EH (cell line): ENCODE data around the gene SMIM34.
"Not testable (repeated sequence)": the region's sequence is repeated elsewhere in the genome, so short reads cannot be mapped to it uniquely, and the experiment has no call there.

Source experiments
- DNase-seq: peaks from one replicate; pipeline ENCODE4 v3.0.0-alpha.2; 2015; ENCODE audit warnings: low read depth

Gene SMIM34

GRCh38 chr21:34423805-34424204 is at the start of gene SMIM34:
TSS of gene SMIM34 (minus strand) at chr21:34423951. CDS start at chr21:34423839, 112 bp downstream.
- not testable (repeated sequence) for DNase-seq

DNA sequence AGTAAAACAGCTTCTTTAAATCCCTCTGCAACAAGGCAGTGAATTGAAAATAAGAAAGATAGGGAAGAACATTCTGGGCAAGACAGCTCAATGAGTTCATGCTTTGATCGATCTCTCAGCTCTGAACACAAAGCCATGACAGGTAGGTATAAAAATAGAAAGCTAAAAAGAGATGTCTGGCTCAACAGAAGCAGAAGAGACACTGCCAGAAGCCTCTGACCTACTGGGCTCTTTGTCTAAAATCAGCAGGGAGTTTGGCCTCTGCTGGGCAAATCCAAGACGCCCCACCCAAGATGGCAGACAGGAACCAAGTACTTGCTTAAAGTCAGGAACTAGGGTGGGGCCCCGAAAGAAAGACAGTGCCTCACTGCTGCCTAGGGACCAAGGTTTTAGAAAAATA is 43.6 kb upstream of the SMIM34 start:
- DNase-seq: not testable (repeated sequence)

GRCh38 chr21:34459426-34459825 is 35.7 kb upstream of the SMIM34 start:
- not testable (repeated sequence) for DNase-seq

- not testable (repeated sequence) for DNase-seq
Observed at GRCh38 chr21:34458266-34458665, 34.5 kb upstream of the SMIM34 start.

DNA sequence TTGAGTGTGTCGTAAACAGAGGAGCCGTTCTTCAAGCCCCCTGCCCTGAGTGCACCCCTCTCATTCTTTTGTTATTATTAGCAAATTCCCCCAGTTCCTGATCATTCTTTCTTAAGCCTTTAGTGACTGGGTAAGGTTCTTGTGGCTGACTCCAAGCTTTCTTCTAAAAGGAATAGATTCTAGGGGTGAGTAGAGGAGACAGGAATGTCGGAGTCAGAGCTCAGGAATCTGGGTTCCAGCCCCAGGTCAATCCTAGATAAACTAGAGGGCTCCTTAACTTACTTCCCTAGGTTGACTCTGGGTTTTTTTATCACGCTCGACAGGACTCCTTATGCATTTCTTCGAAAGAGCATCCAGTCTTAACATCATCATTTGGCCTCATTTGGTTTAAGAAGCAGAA is 32.4 kb upstream of the SMIM34 start:
- not testable (repeated sequence) for DNase-seq

DNA sequence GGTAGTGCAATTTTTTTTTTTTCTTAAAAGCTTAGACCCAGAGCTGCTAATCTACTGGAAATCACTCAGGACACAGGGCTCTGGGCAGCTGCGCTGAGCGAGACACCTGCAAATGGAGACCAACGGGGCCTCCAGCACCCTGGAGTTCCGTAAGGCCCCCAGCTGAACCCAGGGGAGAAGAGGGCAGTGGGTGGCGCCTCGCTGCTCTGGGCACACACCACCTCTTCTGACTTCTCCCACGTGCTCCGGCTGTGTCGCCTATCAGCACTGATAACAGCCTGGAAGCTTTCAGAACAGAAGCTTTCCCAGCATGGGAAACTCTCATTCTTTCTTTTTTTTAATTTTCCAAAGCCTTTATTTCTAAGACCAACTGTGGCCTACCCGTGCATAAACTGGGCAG is 31.9 kb upstream of the SMIM34 start:
- not testable (repeated sequence) for DNase-seq

GRCh38 chr21:34447018-34447417 is 23.3 kb upstream of the SMIM34 start:
- not testable (repeated sequence) for DNase-seq

DNA sequence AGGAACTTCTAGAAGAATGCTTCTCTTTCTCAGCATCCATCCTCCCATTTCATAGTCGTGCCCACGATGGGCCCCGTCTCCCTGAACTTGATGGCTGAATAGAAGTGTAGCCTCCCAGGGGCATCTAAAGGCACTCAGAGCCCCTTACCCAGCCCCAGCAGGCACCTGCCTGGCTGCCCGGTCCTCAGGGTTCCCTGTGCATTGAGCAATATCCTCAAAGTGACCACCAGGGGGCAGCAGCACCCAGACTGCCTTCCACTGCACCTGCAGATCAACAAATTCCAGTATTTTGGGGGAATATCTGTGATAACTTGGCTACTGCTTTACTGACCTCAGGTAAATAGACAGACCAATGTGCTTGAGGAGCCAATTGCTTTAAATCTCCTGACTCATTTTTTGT is 19.7 kb upstream of the SMIM34 start:
- DNase-seq: not testable (repeated sequence)

DNA sequence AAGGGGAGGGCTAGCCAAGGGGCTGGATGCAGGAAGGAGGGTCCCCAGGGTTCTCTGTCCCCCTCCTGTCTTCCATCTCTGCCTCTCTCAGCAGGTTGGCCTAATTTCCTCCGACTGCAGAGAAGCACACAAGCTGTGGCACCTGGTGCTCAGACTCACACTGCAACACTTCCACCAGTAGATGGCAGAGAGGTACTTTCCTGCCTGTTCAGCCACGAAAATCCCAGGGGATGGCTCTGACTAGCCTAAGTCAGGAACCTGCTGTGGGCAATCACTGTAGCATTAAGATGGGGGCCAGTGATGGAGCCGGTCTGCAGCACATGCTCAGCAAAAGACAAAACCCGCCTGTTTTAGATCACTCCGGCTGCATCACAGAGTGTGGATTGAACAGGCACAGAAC is 6.0 kb upstream of the SMIM34 start:
- not testable (repeated sequence) for DNase-seq

DNA sequence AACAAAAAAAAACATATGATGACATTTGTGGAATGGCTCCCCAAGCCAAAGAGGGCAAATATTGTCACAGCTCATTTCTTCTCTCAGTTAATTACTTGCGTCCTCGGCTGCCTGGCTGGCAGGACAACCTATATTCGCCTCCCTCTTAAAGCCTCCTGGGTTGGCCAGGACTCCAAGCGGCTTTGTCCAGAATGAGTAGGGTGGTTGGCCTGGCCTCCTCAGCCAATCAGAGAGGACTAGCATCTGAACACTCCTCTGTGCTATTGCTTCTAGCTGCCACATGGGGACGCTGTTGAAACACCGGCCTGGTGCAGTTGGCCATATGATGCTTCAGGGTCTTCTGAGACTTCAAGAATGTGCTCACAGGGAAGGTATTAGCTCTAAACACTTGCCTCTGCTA is 4.7 kb upstream of the SMIM34 start:
- DNase-seq: not testable (repeated sequence)

DNA sequence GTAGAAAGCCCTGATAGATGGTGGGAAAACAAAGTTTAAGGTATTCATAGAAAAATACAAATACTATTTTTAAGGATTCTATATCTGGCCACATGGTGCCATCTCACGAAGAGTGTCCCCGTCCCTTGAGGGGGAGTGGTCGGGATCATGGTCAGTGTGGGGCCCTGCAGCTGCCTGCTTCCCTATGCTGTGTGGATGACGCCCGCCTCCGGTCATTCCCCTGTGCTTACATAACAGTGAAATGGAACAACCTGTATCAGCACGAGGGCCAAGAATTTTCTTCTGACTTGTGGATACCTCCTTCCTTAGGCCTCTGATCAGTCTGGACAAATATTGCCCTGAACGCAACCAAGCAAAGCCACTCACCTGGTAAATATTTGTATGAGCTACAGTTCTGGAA is 3.6 kb upstream of the SMIM34 start:
- DNase-seq: not testable (repeated sequence)

- DNase-seq: not testable (repeated sequence)
Observed at GRCh38 chr21:34417448-34418077, 6.2 kb downstream of the SMIM34 start.

DNA sequence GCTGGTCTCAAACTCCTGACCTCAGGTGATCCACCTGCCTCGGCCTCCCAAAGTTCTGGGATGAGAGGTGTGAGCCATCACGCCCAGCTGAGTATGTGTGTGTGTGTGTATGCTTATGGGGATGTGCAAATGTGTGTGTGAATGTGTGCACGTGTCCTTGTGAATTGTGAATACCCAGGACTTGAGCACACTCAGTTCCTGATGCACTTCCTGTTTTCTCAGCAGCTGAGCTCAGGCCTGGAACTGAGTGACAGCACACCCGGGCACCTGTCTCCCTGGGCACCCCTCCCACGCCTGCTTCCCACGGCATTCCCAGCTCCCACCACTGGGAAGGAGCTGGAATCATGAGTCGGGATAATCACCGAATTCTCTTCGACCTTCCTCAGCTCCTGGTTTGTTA is 16.5 kb downstream of the SMIM34 start:
- DNase-seq: not testable (repeated sequence)

- not testable (repeated sequence) for DNase-seq
Observed at GRCh38 chr21:34406676-34407075, 17.1 kb downstream of the SMIM34 start.

DNA sequence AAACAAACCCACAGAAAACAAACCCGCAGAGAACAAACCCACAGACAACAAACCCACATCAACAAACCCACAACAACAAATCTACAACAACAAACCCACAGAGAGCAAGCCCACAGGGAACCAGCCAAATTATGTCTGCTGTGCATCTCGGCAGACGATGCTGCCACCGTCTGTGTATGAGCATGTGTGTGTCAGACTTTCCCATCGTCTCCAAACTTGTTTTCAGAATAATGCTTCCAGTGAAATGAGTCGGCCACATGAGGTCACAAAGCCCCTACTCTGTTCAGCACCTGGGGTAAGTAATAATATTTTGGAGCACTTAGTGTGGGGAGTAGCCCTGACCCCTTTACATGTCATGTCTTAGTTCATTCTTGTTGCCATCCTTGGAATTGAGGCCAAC is 17.6 kb downstream of the SMIM34 start:
- DNase-seq: not testable (repeated sequence)

DNA sequence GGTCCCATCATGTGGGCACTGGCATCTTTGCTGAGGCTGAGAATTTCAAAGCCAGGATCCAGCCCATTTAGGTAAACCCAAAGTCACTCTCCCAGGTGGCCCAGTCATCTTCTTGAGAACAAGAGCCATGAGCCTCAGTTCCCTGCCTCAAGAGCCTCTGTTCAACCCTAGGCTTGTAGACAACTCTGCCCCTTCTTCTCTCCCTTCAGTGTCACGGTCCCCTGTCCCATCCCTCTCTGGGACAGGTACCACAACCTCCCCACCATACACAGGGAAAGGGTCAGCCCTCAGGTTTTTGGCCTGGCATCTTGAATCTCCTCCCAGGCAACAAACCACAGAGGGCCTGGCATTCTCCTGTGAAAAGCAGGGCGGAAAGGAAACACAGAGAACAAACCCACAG is 18.1 kb downstream of the SMIM34 start:
- DNase-seq: not testable (repeated sequence)

DNA sequence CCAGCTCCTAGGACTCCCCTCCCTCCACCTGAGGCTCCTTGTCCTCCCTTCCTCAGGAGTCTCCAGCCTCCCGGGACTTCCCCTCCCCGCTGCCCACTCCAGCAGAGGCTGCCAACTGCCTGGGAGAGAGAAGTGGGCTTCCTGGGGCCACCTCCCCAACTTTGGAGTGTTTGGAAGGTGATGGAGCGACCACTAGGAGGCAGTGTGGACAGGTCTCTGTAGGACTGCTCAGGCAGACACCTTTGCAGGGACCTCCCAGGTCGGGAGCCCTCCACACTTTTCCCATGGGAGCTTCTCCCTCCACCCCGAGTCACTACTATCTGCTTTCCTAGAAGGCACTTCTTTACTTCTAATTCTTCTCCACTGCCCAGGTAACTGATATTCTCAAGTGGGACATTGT is 19.0 kb downstream of the SMIM34 start:
- DNase-seq: not testable (repeated sequence)

DNA sequence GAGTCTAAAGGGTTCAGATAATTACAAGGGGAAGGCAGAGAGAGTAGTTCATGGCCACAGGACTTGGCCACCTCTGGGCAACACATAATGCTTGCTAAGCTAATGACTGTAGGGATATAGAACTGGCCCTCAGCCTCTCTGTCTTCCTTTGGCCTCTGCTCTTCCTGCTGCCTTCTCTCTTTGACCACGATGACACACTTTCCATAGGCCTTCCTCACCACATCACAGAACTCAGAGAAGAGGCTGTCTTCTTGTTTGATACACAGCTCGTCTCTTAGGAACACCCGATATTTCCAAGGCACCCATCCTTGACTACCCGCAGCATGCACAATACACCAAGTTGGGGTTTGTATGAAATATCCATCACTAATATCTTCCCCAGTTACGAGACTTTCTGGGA is 23.2 kb downstream of the SMIM34 start:
- not testable (repeated sequence) for DNase-seq

DNA sequence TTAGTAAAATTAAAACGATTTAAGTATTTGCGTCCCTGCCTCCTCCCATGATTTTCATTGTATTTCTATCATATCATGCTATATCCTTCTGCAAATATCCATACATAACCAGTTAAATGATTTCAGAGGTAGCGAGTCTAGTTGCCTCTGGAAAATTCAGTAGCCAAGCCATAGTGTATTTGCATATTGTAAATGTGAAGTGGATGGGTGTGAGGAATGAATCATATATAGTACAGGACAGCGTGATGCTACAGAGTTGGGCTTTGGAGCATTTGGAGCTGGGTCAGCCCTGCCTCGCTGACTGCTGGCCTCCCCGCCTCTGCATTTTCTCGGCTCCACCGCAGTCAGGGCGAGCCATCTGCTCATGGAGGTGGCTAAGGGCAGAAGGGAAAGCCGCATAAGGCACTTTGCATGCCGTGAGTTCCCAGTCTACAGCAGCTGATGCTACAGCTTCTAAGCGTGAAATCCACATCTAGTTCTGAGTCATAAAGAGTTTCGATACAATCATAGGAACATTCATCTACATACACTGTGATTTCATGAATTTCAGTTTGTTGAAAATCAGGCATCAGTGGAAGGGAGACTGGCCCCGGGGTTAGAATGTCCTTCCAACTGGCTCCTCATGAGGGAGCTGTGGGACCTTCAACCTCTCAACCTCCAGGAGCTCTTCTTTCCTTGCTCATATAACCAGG is 39.9 kb downstream of the SMIM34 start:
- DNase-seq: not testable (repeated sequence)

DNA sequence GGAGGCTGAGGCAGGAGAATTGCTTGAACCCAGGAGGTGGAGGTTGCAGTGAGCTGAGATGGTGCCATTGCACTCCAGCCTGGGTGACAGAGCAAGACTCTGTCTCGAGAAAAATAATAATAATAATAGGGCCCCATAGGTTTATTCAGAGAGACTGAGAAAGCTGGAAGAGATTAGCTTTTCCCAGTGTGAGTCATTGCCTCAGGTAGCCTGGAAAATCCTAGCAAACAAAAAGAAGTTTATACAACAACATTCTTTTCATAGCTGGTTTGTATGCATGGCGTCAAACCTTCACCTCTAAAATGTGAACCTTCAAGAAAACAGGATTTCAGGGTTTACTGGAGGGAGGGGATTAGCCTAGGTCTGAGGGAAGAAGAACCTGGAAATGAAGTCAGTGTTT is 40.6 kb downstream of the SMIM34 start:
- not testable (repeated sequence) for DNase-seq

- DNase-seq: not testable (repeated sequence)
Observed at GRCh38 chr21:34375619-34375972, 48.2 kb downstream of the SMIM34 start.

DNA sequence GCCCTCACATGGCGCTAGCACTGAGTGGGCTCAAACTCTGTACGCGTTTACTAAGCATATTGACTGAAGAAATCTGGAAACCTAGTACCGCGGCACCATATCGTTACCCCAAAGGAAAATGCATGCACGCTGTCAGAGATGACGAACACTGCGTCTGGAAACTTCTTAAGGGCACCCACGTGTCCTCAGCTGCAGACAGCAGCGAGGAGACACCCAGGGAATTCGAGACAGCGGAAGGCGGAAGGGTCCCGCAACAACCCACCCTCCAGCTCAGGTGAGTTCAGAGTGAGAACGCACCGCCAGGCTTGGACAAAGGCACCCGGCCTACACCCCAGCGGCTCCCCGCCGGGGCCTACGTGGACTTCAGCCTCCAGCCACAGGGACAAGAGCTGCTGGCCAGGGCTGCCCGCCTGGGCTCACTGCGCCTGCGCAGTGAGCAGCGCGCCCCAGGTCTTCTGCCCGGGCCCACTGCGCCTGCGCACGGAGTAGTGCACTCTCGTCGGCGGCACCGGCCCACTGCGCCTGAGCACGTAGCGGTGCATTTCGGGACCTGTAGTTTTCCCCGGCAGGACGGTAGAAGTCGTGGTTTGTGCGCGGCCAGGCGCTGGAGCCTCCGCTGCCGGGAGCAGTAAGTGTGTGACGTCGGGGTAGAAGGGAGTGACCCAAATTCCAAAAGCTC is 48.7 kb downstream of the SMIM34 start, which contains the start of gene SMIM11:
Gene SMIM11 (plus strand): TSS at position 568 of the 679 bp plus-strand sequence. CDS start 3,998 bp downstream, outside the sequence.
- DNase-seq: not testable (repeated sequence)

- DNase-seq: not testable (repeated sequence)
Observed at GRCh38 chr21:34374462-34374861, 49.3 kb downstream of the SMIM34 start.
